HG02678 (cell line): ENCODE data around the gene HOXD9.

Experiments used
- ATAC-seq: cut with Tn5 transposase; IDR thresholded peaks from one replicate; pipeline ENCODE4 v1.9.1; 2021; ENCODE audit warnings: mild to moderate bottlenecking, moderate library complexity; ENCODE audit not compliant: unreplicated experiment

HOXD9 gene

GRCh38 chr2:176110415-176111308, 11.9 kb upstream of the HOXD9 start:
- no peak for ATAC-seq

GRCh38 chr2:176111309-176111663, 11.2 kb upstream of the HOXD9 start:
- no peak for ATAC-seq

- no peak for ATAC-seq
Measured at GRCh38 chr2:176111846-176112374, 10.6 kb upstream of the HOXD9 start.

GRCh38 chr2:176112375-176113302, 9.9 kb upstream of the HOXD9 start:
- no peak for ATAC-seq

GRCh38 chr2:176114120-176114929, 8.2 kb upstream of the HOXD9 start:
- no peak for ATAC-seq

GRCh38 chr2:176114930-176115625, 7.4 kb upstream of the HOXD9 start:
- ATAC-seq = no peak

- no peak for ATAC-seq
Measured at GRCh38 chr2:176115883-176116813, 6.4 kb upstream of the HOXD9 start, which contains the start of gene HOXD10. HOXD10 (plus strand) TSS chr2:176116778; CDS start chr2:176116834, 56 bp downstream.

- no peak for ATAC-seq
Measured at GRCh38 chr2:176117162-176117822, 5.2 kb upstream of the HOXD9 start.

- ATAC-seq = no peak
Measured at GRCh38 chr2:176117823-176118371, 4.6 kb upstream of the HOXD9 start.

- no peak for ATAC-seq
Measured at GRCh38 chr2:176118601-176119339, 3.7 kb upstream of the HOXD9 start.

- ATAC-seq = no peak
Measured at GRCh38 chr2:176120364-176121189, 1.9 kb upstream of the HOXD9 start.

GRCh38 chr2:176121190-176122051, 1.1 kb upstream of the HOXD9 start:
- ATAC-seq = no peak

GRCh38 chr2:176122052-176122682, 352 bp upstream of the HOXD9 start:
- ATAC-seq = no peak

- no peak for ATAC-seq
Measured at GRCh38 chr2:176123411-176124109, 1.0 kb downstream of the HOXD9 start.
